Vagina (tissue), 2 donors: Measurements from ENCODE around the gene MKKS.

Source experiments
- POLR2A ChIP-seq, 2 donors: fragments of 450-650 bp; IDR thresholded peaks; one replicate each; pipeline ENCODE4 v1.6.1; 2017; ENCODE audit warnings: antibody characterized with exemption in 2 of 2, mild to moderate bottlenecking in 2 of 2, moderate library complexity in 2 of 2
- POLR2AphosphoS5 ChIP-seq, 2 donors: sonication (generic); formaldehyde crosslinking; IDR thresholded peaks; one replicate each; pipeline ENCODE4 v1.9.0; 2017; ENCODE audit warnings: antibody characterized with exemption in 2 of 2, mild to moderate bottlenecking in 2 of 2, low read depth in 1 of 2; ENCODE audit not compliant: insufficient read depth in 1 of 2
- TF ChIP-seq, protein P1 (sequence below), 3 experiments: fragments of 450-650 bp in 2 of 3; fragments of 200-600 bp in 1 of 3; sonication (generic) in 1 of 3; IDR thresholded peaks; one replicate each; pipeline ENCODE4 v1.5.1; 2017 to 2019; ENCODE audit warnings: antibody characterized with exemption in 3 of 3, mild to moderate bottlenecking in 2 of 3, moderate library complexity in 2 of 3

- TF ChIP-seq POLR2A (IDR thresholded peaks at IDR 0.05) = no peak
- TF ChIP-seq, protein P1, sequence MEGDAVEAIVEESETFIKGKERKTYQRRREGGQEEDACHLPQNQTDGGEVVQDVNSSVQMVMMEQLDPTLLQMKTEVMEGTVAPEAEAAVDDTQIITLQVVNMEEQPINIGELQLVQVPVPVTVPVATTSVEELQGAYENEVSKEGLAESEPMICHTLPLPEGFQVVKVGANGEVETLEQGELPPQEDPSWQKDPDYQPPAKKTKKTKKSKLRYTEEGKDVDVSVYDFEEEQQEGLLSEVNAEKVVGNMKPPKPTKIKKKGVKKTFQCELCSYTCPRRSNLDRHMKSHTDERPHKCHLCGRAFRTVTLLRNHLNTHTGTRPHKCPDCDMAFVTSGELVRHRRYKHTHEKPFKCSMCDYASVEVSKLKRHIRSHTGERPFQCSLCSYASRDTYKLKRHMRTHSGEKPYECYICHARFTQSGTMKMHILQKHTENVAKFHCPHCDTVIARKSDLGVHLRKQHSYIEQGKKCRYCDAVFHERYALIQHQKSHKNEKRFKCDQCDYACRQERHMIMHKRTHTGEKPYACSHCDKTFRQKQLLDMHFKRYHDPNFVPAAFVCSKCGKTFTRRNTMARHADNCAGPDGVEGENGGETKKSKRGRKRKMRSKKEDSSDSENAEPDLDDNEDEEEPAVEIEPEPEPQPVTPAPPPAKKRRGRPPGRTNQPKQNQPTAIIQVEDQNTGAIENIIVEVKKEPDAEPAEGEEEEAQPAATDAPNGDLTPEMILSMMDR (IDR thresholded peaks at IDR 0.05) = no peak
- TF ChIP-seq POLR2AphosphoS5 (IDR thresholded peaks at IDR 0.05; ENCODE audit: insufficient read depth in 1 of 2, low read depth in 1 of 2) = no peak
Observed at GRCh38 chr20:10381477-10381876, 52.5 kb downstream of the MKKS start.
